ENCODE results near the gene IGFN1.

IGFN1 gene

DNA sequence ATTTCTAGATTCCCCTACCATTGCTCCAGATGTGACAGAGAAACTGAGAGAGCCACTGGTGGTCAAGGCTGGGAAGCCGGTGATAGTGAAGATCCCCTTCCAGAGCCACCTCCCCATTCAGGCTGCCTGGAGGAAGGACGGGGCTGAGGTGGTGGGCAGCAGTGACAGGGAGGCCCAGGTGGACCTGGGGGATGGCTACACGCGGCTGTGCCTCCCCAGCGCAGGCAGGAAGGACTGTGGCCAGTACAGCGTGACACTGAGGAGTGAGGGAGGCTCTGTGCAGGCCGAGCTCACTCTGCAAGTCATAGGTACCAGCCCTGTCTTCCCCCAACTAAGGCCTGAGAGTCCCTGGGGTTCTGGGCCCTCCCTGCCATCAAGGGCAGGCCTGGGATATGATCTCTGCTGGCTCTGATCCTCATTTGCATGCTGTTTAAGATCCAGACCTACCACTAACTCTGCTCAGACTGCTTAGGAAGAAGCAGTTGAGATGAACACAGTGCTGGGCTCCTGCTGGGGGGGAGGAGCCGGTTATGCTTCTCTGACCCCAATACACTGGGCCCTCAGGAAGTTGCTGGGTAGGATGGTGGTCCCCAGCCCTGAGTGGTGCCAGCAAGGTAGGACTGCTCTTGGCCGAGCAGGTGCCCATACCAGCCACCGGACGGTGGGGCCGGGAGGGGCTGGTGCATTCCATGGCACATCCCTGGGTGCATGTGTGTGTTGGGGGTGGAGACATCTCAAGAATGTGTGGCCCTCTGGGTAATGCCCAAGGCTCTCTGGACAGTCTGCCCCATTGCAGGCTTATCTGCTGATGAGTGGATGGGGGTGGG is 25.1 kb downstream of the IGFN1 start:
- ChIA-PET POLR2A (no interaction called here), CTCF (interaction anchor here (0.7 kb wide), 1 partner anchor 244 kb away, joined by 3 read pairs; no protein-coding TSS in a partner anchor)
- DNase-seq (ENCODE audit: extremely low spot score): no peak
- TF ChIP-seq HDGF (IDR thresholded peaks at IDR 0.05; ENCODE audit: borderline replicate concordance): no peak
- no peak for TF ChIP-seq ARNT (IDR thresholded peaks at IDR 0.05)
- no peak for TF ChIP-seq TARDBP (IDR thresholded peaks at IDR 0.05)
- no peak for TF ChIP-seq BHLHE40 (IDR thresholded peaks at IDR 0.05; ENCODE audit: borderline replicate concordance)
- TF ChIP-seq NFRKB (IDR thresholded peaks at IDR 0.05): no peak
- TF ChIP-seq ELF4 (IDR thresholded peaks at IDR 0.05): no peak
- no peak for TF ChIP-seq SUZ12 (IDR thresholded peaks at IDR 0.05)
- TF ChIP-seq L3MBTL2 (conservative IDR thresholded peaks at IDR 0.05): no peak
- TF ChIP-seq FOXM1 (IDR thresholded peaks at IDR 0.05; ENCODE audit: borderline replicate concordance): no peak
- no peak for TF ChIP-seq LEF1 (IDR thresholded peaks at IDR 0.05; ENCODE audit: borderline replicate concordance)
- TF ChIP-seq FOXK2 (IDR thresholded peaks at IDR 0.05): no peak
- no peak for TF ChIP-seq SP1 (IDR thresholded peaks at IDR 0.05)
- no peak for TF ChIP-seq FOXA1 (IDR thresholded peaks at IDR 0.05)
- TF ChIP-seq, protein P1, sequence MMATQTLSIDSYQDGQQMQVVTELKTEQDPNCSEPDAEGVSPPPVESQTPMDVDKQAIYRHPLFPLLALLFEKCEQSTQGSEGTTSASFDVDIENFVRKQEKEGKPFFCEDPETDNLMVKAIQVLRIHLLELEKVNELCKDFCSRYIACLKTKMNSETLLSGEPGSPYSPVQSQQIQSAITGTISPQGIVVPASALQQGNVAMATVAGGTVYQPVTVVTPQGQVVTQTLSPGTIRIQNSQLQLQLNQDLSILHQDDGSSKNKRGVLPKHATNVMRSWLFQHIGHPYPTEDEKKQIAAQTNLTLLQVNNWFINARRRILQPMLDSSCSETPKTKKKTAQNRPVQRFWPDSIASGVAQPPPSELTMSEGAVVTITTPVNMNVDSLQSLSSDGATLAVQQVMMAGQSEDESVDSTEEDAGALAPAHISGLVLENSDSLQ (IDR thresholded peaks at IDR 0.05): no peak
- no peak for TF ChIP-seq CTBP1 (IDR thresholded peaks at IDR 0.05; ENCODE audit: borderline replicate concordance)
- TF ChIP-seq ZNF384 (IDR thresholded peaks at IDR 0.05): no peak

DNA sequence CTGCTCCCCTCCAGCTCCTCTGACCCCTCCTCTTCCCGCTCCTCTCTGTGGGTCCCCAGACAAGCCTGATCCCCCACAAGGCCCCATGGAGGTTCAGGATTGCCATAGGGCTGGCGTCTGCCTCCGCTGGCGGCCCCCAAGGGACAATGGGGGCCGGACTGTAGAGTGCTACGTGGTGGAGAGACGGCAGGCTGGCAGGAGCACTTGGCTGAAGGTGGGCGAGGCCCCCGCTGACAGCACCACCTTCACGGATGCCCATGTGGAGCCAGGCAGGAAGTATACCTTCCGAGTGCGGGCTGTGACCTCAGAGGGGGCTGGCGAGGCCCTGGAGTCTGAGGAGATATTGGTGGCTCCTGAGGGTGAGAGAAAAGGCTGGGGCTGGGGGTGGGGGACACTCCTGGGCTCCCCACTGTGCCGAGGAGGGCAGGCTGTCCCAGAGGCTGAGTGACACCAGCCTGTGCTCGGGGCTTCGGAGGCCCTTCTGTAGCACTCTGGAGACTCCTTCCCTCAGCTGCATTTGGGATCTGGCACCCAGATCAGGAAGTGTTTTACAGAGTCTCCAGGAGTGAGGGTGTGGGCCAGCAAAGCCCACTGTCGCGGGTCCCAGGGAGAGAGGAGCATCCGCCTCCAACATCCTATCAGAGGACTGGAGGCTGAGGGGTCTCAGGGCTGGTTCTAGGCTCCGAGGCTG is 25.9 kb downstream of the IGFN1 start:
- DNase-seq (ENCODE audit: extremely low spot score): no peak
- ChIA-PET POLR2A (no interaction called here), CTCF (no interaction called here)
- TF ChIP-seq SP1 (IDR thresholded peaks at IDR 0.05): no peak
- TF ChIP-seq HDGF (IDR thresholded peaks at IDR 0.05; ENCODE audit: borderline replicate concordance): no peak
- no peak for TF ChIP-seq TARDBP (IDR thresholded peaks at IDR 0.05)
- no peak for TF ChIP-seq L3MBTL2 (conservative IDR thresholded peaks at IDR 0.05)
- no peak for TF ChIP-seq FOXM1 (IDR thresholded peaks at IDR 0.05; ENCODE audit: borderline replicate concordance)
- no peak for TF ChIP-seq CTBP1 (IDR thresholded peaks at IDR 0.05; ENCODE audit: borderline replicate concordance)
- TF ChIP-seq ZNF384 (IDR thresholded peaks at IDR 0.05): no peak
- no peak for TF ChIP-seq NFRKB (IDR thresholded peaks at IDR 0.05)
- TF ChIP-seq ELF4 (IDR thresholded peaks at IDR 0.05): no peak
- TF ChIP-seq LEF1 (IDR thresholded peaks at IDR 0.05; ENCODE audit: borderline replicate concordance): no peak
- TF ChIP-seq, protein P1 (IDR thresholded peaks at IDR 0.05): no peak
- no peak for TF ChIP-seq BHLHE40 (IDR thresholded peaks at IDR 0.05; ENCODE audit: borderline replicate concordance)
- no peak for TF ChIP-seq FOXK2 (IDR thresholded peaks at IDR 0.05)
- TF ChIP-seq SUZ12 (IDR thresholded peaks at IDR 0.05): no peak

DNA sequence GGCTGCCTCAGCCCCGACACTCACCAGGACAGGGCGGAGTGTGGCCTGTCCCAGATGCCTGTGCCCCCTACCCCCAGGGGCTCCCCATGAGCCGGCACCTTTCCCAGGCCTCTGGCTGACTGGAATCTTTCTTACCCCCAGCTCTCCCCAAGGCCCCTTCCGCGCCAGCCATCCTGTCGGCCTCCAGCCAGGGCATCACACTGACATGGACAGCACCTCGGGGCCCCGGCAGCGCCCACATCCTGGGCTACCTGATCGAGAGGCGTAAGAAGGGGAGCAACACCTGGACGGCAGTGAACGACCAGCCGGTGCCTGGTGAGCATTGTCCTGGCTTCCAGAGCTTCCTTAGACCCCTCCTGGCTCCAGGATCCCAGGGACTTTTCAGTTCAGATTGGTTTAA is 26.5 kb downstream of the IGFN1 start:
- no peak for DNase-seq (ENCODE audit: extremely low spot score)
- TF ChIP-seq CTBP1 (IDR thresholded peaks at IDR 0.05; ENCODE audit: borderline replicate concordance) (no peak), LEF1 (IDR thresholded peaks at IDR 0.05; ENCODE audit: borderline replicate concordance) (no peak), HDGF (IDR thresholded peaks at IDR 0.05; ENCODE audit: borderline replicate concordance) (no peak), L3MBTL2 (conservative IDR thresholded peaks at IDR 0.05) (no peak), ZNF384 (IDR thresholded peaks at IDR 0.05) (no peak), NFRKB (IDR thresholded peaks at IDR 0.05) (no peak), SUZ12 (IDR thresholded peaks at IDR 0.05) (no peak), ELF4 (IDR thresholded peaks at IDR 0.05) (no peak)
- CTCF ChIA-PET: no interaction called here
- POLR2A ChIA-PET: no interaction called here

DNA sequence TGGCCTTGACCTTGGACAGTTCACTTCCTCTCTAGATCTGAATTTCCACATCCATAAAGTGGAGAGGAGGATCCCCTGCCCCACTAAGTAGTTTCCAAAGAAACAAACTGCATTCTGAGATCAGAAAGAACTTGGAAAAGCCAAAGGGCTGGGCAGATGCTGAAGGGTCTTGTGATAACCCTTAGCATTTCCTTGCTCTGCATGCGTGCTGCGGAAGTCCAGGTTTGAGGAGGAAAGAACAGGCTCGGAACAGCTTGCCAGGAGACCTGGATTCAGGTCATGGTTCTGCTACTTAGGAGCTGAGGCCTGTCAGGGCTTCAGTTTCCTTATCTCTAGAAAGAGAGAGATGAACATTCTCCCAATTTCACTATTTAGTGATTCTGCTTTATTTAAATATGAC is 27.2 kb downstream of the IGFN1 start:
- DNase-seq (ENCODE audit: extremely low spot score): no peak

DNA sequence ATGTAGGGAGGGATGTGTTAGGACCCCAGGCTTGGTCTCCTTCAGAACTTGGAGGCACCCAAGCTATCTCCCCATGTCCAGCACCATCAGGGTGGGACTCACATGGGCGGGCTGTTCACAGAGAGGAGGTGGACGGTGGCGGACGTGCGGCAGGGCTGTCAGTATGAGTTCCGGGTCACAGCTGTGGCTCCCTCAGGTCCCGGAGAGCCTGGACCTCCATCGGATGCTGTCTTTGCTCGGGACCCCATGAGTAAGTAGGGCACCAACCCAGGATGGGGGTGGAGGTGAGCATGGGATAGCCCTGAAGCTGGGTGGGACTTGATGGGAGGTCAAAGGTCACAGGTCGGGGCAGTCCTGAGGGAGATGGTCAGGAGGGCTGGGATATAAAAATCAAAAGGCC is 27.8 kb downstream of the IGFN1 start:
- ChIA-PET CTCF (no interaction called here), POLR2A (no interaction called here)
- TF ChIP-seq TARDBP (IDR thresholded peaks at IDR 0.05): no peak
- TF ChIP-seq ELF4 (IDR thresholded peaks at IDR 0.05): no peak
- TF ChIP-seq FOXK2 (IDR thresholded peaks at IDR 0.05): no peak
- TF ChIP-seq FOXM1 (IDR thresholded peaks at IDR 0.05; ENCODE audit: borderline replicate concordance): no peak
- TF ChIP-seq, protein P1 (IDR thresholded peaks at IDR 0.05): no peak
- no peak for TF ChIP-seq HDGF (IDR thresholded peaks at IDR 0.05; ENCODE audit: borderline replicate concordance)
- no peak for TF ChIP-seq BHLHE40 (IDR thresholded peaks at IDR 0.05; ENCODE audit: borderline replicate concordance)
- TF ChIP-seq LEF1 (IDR thresholded peaks at IDR 0.05; ENCODE audit: borderline replicate concordance): no peak
- no peak for TF ChIP-seq ZNF384 (IDR thresholded peaks at IDR 0.05)
- no peak for TF ChIP-seq L3MBTL2 (conservative IDR thresholded peaks at IDR 0.05)
- no peak for TF ChIP-seq NFRKB (IDR thresholded peaks at IDR 0.05)
- TF ChIP-seq FOXA1 (IDR thresholded peaks at IDR 0.05): no peak
- TF ChIP-seq CTBP1 (IDR thresholded peaks at IDR 0.05; ENCODE audit: borderline replicate concordance): no peak
- no peak for TF ChIP-seq ARNT (IDR thresholded peaks at IDR 0.05)
- no peak for TF ChIP-seq SUZ12 (IDR thresholded peaks at IDR 0.05)
- no peak for TF ChIP-seq SP1 (IDR thresholded peaks at IDR 0.05)
- no peak for DNase-seq (ENCODE audit: extremely low spot score)

More for the DNA sequence above, 27.2 kb downstream of the IGFN1 start:
- ChIA-PET POLR2A (no interaction called here), CTCF (interaction anchor here (0.7 kb wide), 1 partner anchor 99 kb away, joined by 3 read pairs; no protein-coding TSS in a partner anchor)
- no peak for TF ChIP-seq FOXA1 (IDR thresholded peaks at IDR 0.05)
- TF ChIP-seq TARDBP (IDR thresholded peaks at IDR 0.05): no peak
- TF ChIP-seq HDGF (IDR thresholded peaks at IDR 0.05; ENCODE audit: borderline replicate concordance): no peak
- TF ChIP-seq ZNF384 (IDR thresholded peaks at IDR 0.05): no peak
- no peak for TF ChIP-seq LEF1 (IDR thresholded peaks at IDR 0.05; ENCODE audit: borderline replicate concordance)
- no peak for TF ChIP-seq FOXM1 (IDR thresholded peaks at IDR 0.05; ENCODE audit: borderline replicate concordance)
- no peak for TF ChIP-seq SUZ12 (IDR thresholded peaks at IDR 0.05)
- no peak for TF ChIP-seq ARNT (IDR thresholded peaks at IDR 0.05)
- no peak for TF ChIP-seq BHLHE40 (IDR thresholded peaks at IDR 0.05; ENCODE audit: borderline replicate concordance)
- TF ChIP-seq, protein P1 (IDR thresholded peaks at IDR 0.05): no peak
- TF ChIP-seq L3MBTL2 (conservative IDR thresholded peaks at IDR 0.05): no peak
- no peak for TF ChIP-seq ELF4 (IDR thresholded peaks at IDR 0.05)
- TF ChIP-seq NFRKB (IDR thresholded peaks at IDR 0.05): no peak
- no peak for TF ChIP-seq SP1 (IDR thresholded peaks at IDR 0.05)

Data from HEK293T (cell line).